Lung (tissue), 12 donors: ENCODE measurements around the gene SYMPK. TPM values are rescaled to one million over a fixed set of nuclear protein-coding genes. Genes with fewer than 3 reads are reported as not detected.

Source experiments
- ATAC-seq: fragments of 200-7000 bp; cut with Tn5 transposase; one replicate; pipeline ENCODE4 v1.9.1; 2020; ENCODE audit warnings: moderate number of reproducible peaks; ENCODE audit not compliant: insufficient read depth, low FRiP score
- DNase-seq, 3 donors: peaks; one replicate each; pipeline ENCODE4 v3.0.0-alpha.2; 2013 to 2017
- H3K27ac ChIP-seq, 2 donors: one replicate each; pipeline ENCODE4 v1.5.1; 2013; ENCODE audit warnings: mild to moderate bottlenecking in 2 of 2, moderate library complexity in 2 of 2, control low read depth in 1 of 2, inconsistent platforms in 1 of 2, low read depth in 1 of 2, low read length in 1 of 2
- H3K27me3 ChIP-seq, 3 donors: one replicate each; pipeline ENCODE4 v1.5.1; 2013; ENCODE audit warnings: low read length in 2 of 3; ENCODE audit not compliant: control insufficient read depth in 3 of 3, insufficient read depth in 3 of 3
- H3K36me3 ChIP-seq, 4 donors: one replicate each; pipeline ENCODE4 v1.5.1; 2013; ENCODE audit warnings: low read length in 4 of 4, mild to moderate bottlenecking in 1 of 4, moderate library complexity in 1 of 4; ENCODE audit not compliant: control insufficient read depth in 4 of 4, insufficient read depth in 4 of 4
- H3K4me1 ChIP-seq, 5 donors: one replicate each; pipeline ENCODE4 v1.5.1; 2013; ENCODE audit warnings: low read length in 5 of 5, mild to moderate bottlenecking in 2 of 5, moderate library complexity in 1 of 5; ENCODE audit not compliant: control insufficient read depth in 5 of 5, insufficient read depth in 5 of 5
- H3K4me3 ChIP-seq: one replicate; pipeline ENCODE4 v1.5.1; 2013; ENCODE audit warnings: mild to moderate bottlenecking, control low read depth, moderate library complexity
- H3K9ac ChIP-seq, 2 donors: one replicate each; pipeline ENCODE4 v1.5.1; 2013; ENCODE audit warnings: low read length in 2 of 2, control low read depth in 1 of 2; ENCODE audit not compliant: insufficient read depth in 1 of 2
- H3K9me3 ChIP-seq, 4 donors: one replicate each; pipeline ENCODE4 v1.5.1; 2013; ENCODE audit warnings: low read length in 3 of 4, mild to moderate bottlenecking in 1 of 4, moderate library complexity in 1 of 4; ENCODE audit not compliant: control insufficient read depth in 4 of 4, insufficient read depth in 3 of 4
- CTCF ChIP-seq: IDR thresholded peaks from 2 replicates; pipeline ENCODE4 v1.5.1; 2012; ENCODE audit warnings: mild to moderate bottlenecking; ENCODE audit errors: control extremely low read depth, extremely low read depth
- WGBS, 2 donors: extraction: QIAGEN DNeasy Blood & Tissue Kit; methylation state at CpG; one replicate each; pipeline ENCODE4 v1.1.7; 2013; 5-methylcytosine and 5-hydroxymethylcytosine counted together
- polyA plus RNA-seq, 2 donors: library from polyadenylated mRNA; stranded (reverse); fragments of 200-250 nt; gene quantifications; one replicate each; pipeline ENCODE4 v1.2.1, GENCODE V29; 2013
- total RNA-seq, 2 donors: library from RNA; depleted of rRNA in 1 of 2; stranded (reverse); fragments of >200 nt in 1 of 2; gene quantifications; one replicate each; pipeline ENCODE4 v1.2.1, GENCODE V29; 2014 to 2021
- donor health status: control.
- donor health status: control.
- donor health status: Bipolar disorder and iron deficiency.
- donor health status: healthy.
- donor health status: DM: yes; HTN: yes; CAD: no.

The SYMPK gene
- total and polyA plus RNA-seq, 4 donors: 40.3 to 125 (median 64.8) TPM

GRCh38 chr19:45820413-45821102 is 42.4 kb downstream of the SYMPK start:
- ATAC-seq: no peak
- Histone ChIP-seq H3K36me3 (peaks cover 6 to 62% (median 18%) of the 10 kb centered on the region in 4 donors), H3K27ac (no peak overlapping the region), H3K4me3 (no peak overlapping the region), H3K27me3 (no peaks in the 10 kb centered on the region), H3K9ac (no peak overlapping the region), H3K4me1 (peaks cover 0 to 12% (median 0%) of the 10 kb centered on the region in 5 donors), H3K9me3 (no peaks in the 10 kb centered on the region)
- no peak for DNase-seq
- no peak for TF ChIP-seq CTCF
- 79 to 86% methylated on average over 19 to 20 of the region's 20 CpGs for WGBS, 2 donors

- DNase-seq (no peak), ATAC-seq (no peak)
- Histone ChIP-seq H3K4me1 (peaks cover 0 to 12% (median 0%) of the 10 kb centered on the region in 5 donors), H3K27me3 (no peaks in the 10 kb centered on the region), H3K4me3 (no peak overlapping the region), H3K27ac (no peak overlapping the region), H3K9me3 (no peaks in the 10 kb centered on the region), H3K36me3 (peaks cover 4 to 56% (median 15%) of the 10 kb centered on the region in 4 donors), H3K9ac (no peak overlapping the region)
- WGBS, 2 donors: 94 to 95% methylated on average over 6 of the region's 6 CpGs
- no peak for TF ChIP-seq CTCF
These were observed 43.2 kb downstream of the SYMPK start for GRCh38 chr19:45819769-45820168.

GRCh38 chr19:45817725-45818301 is 45.1 kb downstream of the SYMPK start:
- ATAC-seq (no peak), DNase-seq (no peak)
- no peak overlapping the region for H3K4me3 ChIP-seq
- peaks cover 0 to 37% (median 7%) of the 10 kb centered on the region in 4 donors for H3K36me3 ChIP-seq
- no peak overlapping the region for H3K9ac ChIP-seq
- no peak overlapping the region for H3K27ac ChIP-seq
- peaks cover 0 to 15% (median 0%) of the 10 kb centered on the region in 5 donors for H3K4me1 ChIP-seq
- H3K27me3 ChIP-seq: no peaks in the 10 kb centered on the region
- no peak for TF ChIP-seq CTCF
- 87 to 94% methylated on average over 19 of the region's 19 CpGs for WGBS, 2 donors
- H3K9me3 ChIP-seq: no peaks in the 10 kb centered on the region
